MM.1S (cell line): Measurements from ENCODE around the gene PLN.

Source experiments
- EZH2phosphoT487 ChIP-seq: fragments of 300-600 bp; sonication (generic); IDR thresholded peaks from 2 replicates; pipeline ENCODE4 v1.6.1; 2018; ENCODE audit warnings: antibody characterized with exemption, low read length
- TF ChIP-seq, protein P1 (sequence below): fragments of 300-600 bp; sonication (generic); IDR thresholded peaks from 2 replicates; pipeline ENCODE4 v1.5.1; 2016; ENCODE audit warnings: antibody characterized with exemption, low read length, mixed read lengths

DNA sequence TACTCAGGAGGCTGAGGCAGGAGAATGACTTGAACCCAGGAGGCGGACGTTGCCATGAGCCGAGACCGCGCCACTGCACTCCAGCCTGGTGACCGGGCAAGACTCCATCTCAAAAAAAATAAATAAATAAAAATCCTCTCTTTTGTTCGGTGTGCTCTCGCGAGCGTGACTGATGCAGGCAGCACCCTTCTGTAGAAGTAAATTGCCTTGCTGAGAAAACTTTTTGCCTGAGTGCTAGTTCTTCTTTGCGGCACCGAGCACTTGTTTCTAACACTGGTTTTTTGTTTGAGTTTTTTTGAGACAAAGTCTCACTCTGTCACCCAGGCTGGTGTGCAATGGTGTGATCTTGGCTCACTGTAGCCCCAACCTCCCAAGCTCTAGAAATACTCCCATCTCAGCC, 30.5 kb downstream of the PLN start:
- TF ChIP-seq, protein P1, sequence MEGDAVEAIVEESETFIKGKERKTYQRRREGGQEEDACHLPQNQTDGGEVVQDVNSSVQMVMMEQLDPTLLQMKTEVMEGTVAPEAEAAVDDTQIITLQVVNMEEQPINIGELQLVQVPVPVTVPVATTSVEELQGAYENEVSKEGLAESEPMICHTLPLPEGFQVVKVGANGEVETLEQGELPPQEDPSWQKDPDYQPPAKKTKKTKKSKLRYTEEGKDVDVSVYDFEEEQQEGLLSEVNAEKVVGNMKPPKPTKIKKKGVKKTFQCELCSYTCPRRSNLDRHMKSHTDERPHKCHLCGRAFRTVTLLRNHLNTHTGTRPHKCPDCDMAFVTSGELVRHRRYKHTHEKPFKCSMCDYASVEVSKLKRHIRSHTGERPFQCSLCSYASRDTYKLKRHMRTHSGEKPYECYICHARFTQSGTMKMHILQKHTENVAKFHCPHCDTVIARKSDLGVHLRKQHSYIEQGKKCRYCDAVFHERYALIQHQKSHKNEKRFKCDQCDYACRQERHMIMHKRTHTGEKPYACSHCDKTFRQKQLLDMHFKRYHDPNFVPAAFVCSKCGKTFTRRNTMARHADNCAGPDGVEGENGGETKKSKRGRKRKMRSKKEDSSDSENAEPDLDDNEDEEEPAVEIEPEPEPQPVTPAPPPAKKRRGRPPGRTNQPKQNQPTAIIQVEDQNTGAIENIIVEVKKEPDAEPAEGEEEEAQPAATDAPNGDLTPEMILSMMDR: no peak
- no peak for TF ChIP-seq EZH2phosphoT487
